ENCODE results near the gene CALCA. TPM values are rescaled to one million over a fixed set of nuclear protein-coding genes. Genes with fewer than 3 reads are reported as not detected.
"Not testable (repeated sequence)": the region's sequence is repeated elsewhere in the genome, so short reads cannot be mapped to it uniquely, and the experiment has no call there.

Gene CALCA
- polyA plus RNA-seq: 2.0 TPM
- long read RNA-seq, donor 1: 0 reads
- long read RNA-seq, donor 2, partial matches to known transcripts: 0 of 1 reads
- long read RNA-seq, donor 2, other reads (novel, unspliced or antisense): 0 of 1 reads
- long read RNA-seq, donor 3: 0 reads
- long read RNA-seq, donor 4: 0 reads
- long read RNA-seq, donor 5: 0 reads
- long read RNA-seq, donor 6, partial matches to known transcripts: 7 of 8 reads
- long read RNA-seq, donor 6, other reads (novel, unspliced or antisense): 0 of 8 reads
- long read RNA-seq, donor 7: 0 reads
- long read RNA-seq, donor 8: 0 reads
- long read RNA-seq, donor 9, partial matches to known transcripts: 5 of 5 reads
- long read RNA-seq, donor 9, other reads (novel, unspliced or antisense): 0 of 5 reads
- long read RNA-seq, donor 10: 0 reads
- long read RNA-seq, donor 11: 0 reads

GRCh38 chr11:14971865-14972580 lies at the start of gene CALCA:
TSS of gene CALCA (minus strand) at chr11:14972351. CDS start at chr11:14971192, 1,159 bp downstream.
- peak in 1 of 2 donors; percentile 11 for DNase-seq
- H3K27me3 ChIP-seq (ENCODE audit: control insufficient read depth, insufficient read depth, low read length): peaks cover 72% of the 10 kb centered on the region
- H3K36me3 ChIP-seq (ENCODE audit: control insufficient read depth, insufficient read depth, low read length): no peaks in the 10 kb centered on the region
- H3K9me3 ChIP-seq (ENCODE audit: control insufficient read depth, low read depth, low read length): no peaks in the 10 kb centered on the region
- H3K4me3 ChIP-seq (ENCODE audit: low read length): no peak within 1 kb of the TSS
- H3K27ac ChIP-seq (ENCODE audit: low read length): no peak within 1 kb of the TSS
- H3K4me1 ChIP-seq (ENCODE audit: control insufficient read depth, insufficient read depth, low read length): peaks cover 15% of the 10 kb centered on the region
- WGBS (ENCODE audit: insufficient coverage, low lambda C conversion rate): no CpG with 5 or more reads among the region's 40 CpGs

GRCh38 chr11:15016200-15016599 lies 44.0 kb upstream of the CALCA start:
- Histone ChIP-seq H3K4me3 (ENCODE audit: low read length) (no peak overlapping the region), H3K27ac (ENCODE audit: low read length) (no peak overlapping the region), H3K36me3 (ENCODE audit: control insufficient read depth, insufficient read depth, low read length) (no peaks in the 10 kb centered on the region), H3K9me3 (ENCODE audit: control insufficient read depth, low read depth, low read length) (no peaks in the 10 kb centered on the region), H3K27me3 (ENCODE audit: control insufficient read depth, insufficient read depth, low read length) (peaks cover 2% of the 10 kb centered on the region), H3K4me1 (ENCODE audit: control insufficient read depth, insufficient read depth, low read length) (no peaks in the 10 kb centered on the region)
- whole genome bisulfite sequencing (ENCODE audit: insufficient coverage, low lambda C conversion rate): no CpG with 5 or more reads among the region's 1 CpG
- DNase-seq: no peak

GRCh38 chr11:15011776-15012345 lies 39.7 kb upstream of the CALCA start:
- Histone ChIP-seq H3K4me1 (ENCODE audit: control insufficient read depth, insufficient read depth, low read length) (no peaks in the 10 kb centered on the region), H3K27me3 (ENCODE audit: control insufficient read depth, insufficient read depth, low read length) (peaks cover 2% of the 10 kb centered on the region), H3K9me3 (ENCODE audit: control insufficient read depth, low read depth, low read length) (no peaks in the 10 kb centered on the region), H3K27ac (ENCODE audit: low read length) (no peak overlapping the region), H3K36me3 (ENCODE audit: control insufficient read depth, insufficient read depth, low read length) (no peaks in the 10 kb centered on the region), H3K4me3 (ENCODE audit: low read length) (no peak overlapping the region)
- whole genome bisulfite sequencing (ENCODE audit: insufficient coverage, low lambda C conversion rate): no CpG with 5 or more reads among the region's 6 CpGs
- DNase-seq: no peak

GRCh38 chr11:15010865-15011264 lies 38.7 kb upstream of the CALCA start:
- Histone ChIP-seq H3K36me3 (ENCODE audit: control insufficient read depth, insufficient read depth, low read length) (no peaks in the 10 kb centered on the region), H3K4me1 (ENCODE audit: control insufficient read depth, insufficient read depth, low read length) (no peaks in the 10 kb centered on the region), H3K27ac (ENCODE audit: low read length) (no peak overlapping the region), H3K27me3 (ENCODE audit: control insufficient read depth, insufficient read depth, low read length) (peaks cover 2% of the 10 kb centered on the region), H3K4me3 (ENCODE audit: low read length) (no peak overlapping the region), H3K9me3 (ENCODE audit: control insufficient read depth, low read depth, low read length) (no peaks in the 10 kb centered on the region)
- no peak for DNase-seq

- Histone ChIP-seq H3K4me1 (ENCODE audit: control insufficient read depth, insufficient read depth, low read length) (no peaks in the 10 kb centered on the region), H3K36me3 (ENCODE audit: control insufficient read depth, insufficient read depth, low read length) (no peaks in the 10 kb centered on the region), H3K27ac (ENCODE audit: low read length) (no peak overlapping the region), H3K27me3 (ENCODE audit: control insufficient read depth, insufficient read depth, low read length) (no peaks in the 10 kb centered on the region), H3K9me3 (ENCODE audit: control insufficient read depth, low read depth, low read length) (no peaks in the 10 kb centered on the region), H3K4me3 (ENCODE audit: low read length) (no peak overlapping the region)
- WGBS (ENCODE audit: insufficient coverage, low lambda C conversion rate): no CpG with 5 or more reads among the region's 5 CpGs
- DNase-seq: peak in 1 of 2 donors; percentile 5
Measured at GRCh38 chr11:15006139-15006759, 34.1 kb upstream of the CALCA start.

GRCh38 chr11:14988133-14988532 lies 16.0 kb upstream of the CALCA start:
- not testable (repeated sequence) for H3K4me1 ChIP-seq (ENCODE audit: control insufficient read depth, insufficient read depth, low read length); DNase-seq; H3K9me3 ChIP-seq (ENCODE audit: control insufficient read depth, low read depth, low read length); H3K27me3 ChIP-seq (ENCODE audit: control insufficient read depth, insufficient read depth, low read length); H3K27ac ChIP-seq (ENCODE audit: low read length); H3K36me3 ChIP-seq (ENCODE audit: control insufficient read depth, insufficient read depth, low read length); H3K4me3 ChIP-seq (ENCODE audit: low read length)
- WGBS (ENCODE audit: insufficient coverage, low lambda C conversion rate): no CpG with 5 or more reads among the region's 3 CpGs

GRCh38 chr11:14981507-14981906 lies 9.4 kb upstream of the CALCA start:
- DNase-seq: no peak
- H3K4me3 ChIP-seq (ENCODE audit: low read length): no peak overlapping the region
- H3K27me3 ChIP-seq (ENCODE audit: control insufficient read depth, insufficient read depth, low read length): peaks cover 12% of the 10 kb centered on the region
- H3K27ac ChIP-seq (ENCODE audit: low read length): no peak overlapping the region
- H3K9me3 ChIP-seq (ENCODE audit: control insufficient read depth, low read depth, low read length): no peaks in the 10 kb centered on the region
- WGBS (ENCODE audit: insufficient coverage, low lambda C conversion rate): no CpG with 5 or more reads among the region's 1 CpG
- no peaks in the 10 kb centered on the region for H3K36me3 ChIP-seq (ENCODE audit: control insufficient read depth, insufficient read depth, low read length)
- H3K4me1 ChIP-seq (ENCODE audit: control insufficient read depth, insufficient read depth, low read length): no peaks in the 10 kb centered on the region

- H3K4me1 ChIP-seq (ENCODE audit: control insufficient read depth, insufficient read depth, low read length): no peaks in the 10 kb centered on the region
- H3K27me3 ChIP-seq (ENCODE audit: control insufficient read depth, insufficient read depth, low read length): peaks cover 18% of the 10 kb centered on the region
- no peaks in the 10 kb centered on the region for H3K36me3 ChIP-seq (ENCODE audit: control insufficient read depth, insufficient read depth, low read length)
- no peak for DNase-seq
- no peaks in the 10 kb centered on the region for H3K9me3 ChIP-seq (ENCODE audit: control insufficient read depth, low read depth, low read length)
- H3K27ac ChIP-seq (ENCODE audit: low read length): no peak overlapping the region
- WGBS (ENCODE audit: insufficient coverage, low lambda C conversion rate): no CpG with 5 or more reads among the region's 3 CpGs
- H3K4me3 ChIP-seq (ENCODE audit: low read length): no peak overlapping the region
Measured at GRCh38 chr11:14980854-14981253, 8.7 kb upstream of the CALCA start.

GRCh38 chr11:14977101-14977880 lies 5.1 kb upstream of the CALCA start:
- no CpG with 5 or more reads among the region's 1 CpG for WGBS (ENCODE audit: insufficient coverage, low lambda C conversion rate)
- H3K27me3 ChIP-seq (ENCODE audit: control insufficient read depth, insufficient read depth, low read length): peaks cover 49% of the 10 kb centered on the region
- no peak overlapping the region for H3K27ac ChIP-seq (ENCODE audit: low read length)
- no peak for DNase-seq
- no peaks in the 10 kb centered on the region for H3K9me3 ChIP-seq (ENCODE audit: control insufficient read depth, low read depth, low read length)
- H3K36me3 ChIP-seq (ENCODE audit: control insufficient read depth, insufficient read depth, low read length): no peaks in the 10 kb centered on the region
- H3K4me1 ChIP-seq (ENCODE audit: control insufficient read depth, insufficient read depth, low read length): peaks cover 10% of the 10 kb centered on the region
- no peak overlapping the region for H3K4me3 ChIP-seq (ENCODE audit: low read length)

- H3K9me3 ChIP-seq (ENCODE audit: control insufficient read depth, low read depth, low read length): no peaks in the 10 kb centered on the region
- no peak overlapping the region for H3K27ac ChIP-seq (ENCODE audit: low read length)
- no peaks in the 10 kb centered on the region for H3K36me3 ChIP-seq (ENCODE audit: control insufficient read depth, insufficient read depth, low read length)
- 0% methylated on average over 2 of the region's 12 CpGs for WGBS (ENCODE audit: insufficient coverage, low lambda C conversion rate)
- H3K4me3 ChIP-seq (ENCODE audit: low read length): no peak overlapping the region
- H3K27me3 ChIP-seq (ENCODE audit: control insufficient read depth, insufficient read depth, low read length): peaks cover 66% of the 10 kb centered on the region
- H3K4me1 ChIP-seq (ENCODE audit: control insufficient read depth, insufficient read depth, low read length): peaks cover 15% of the 10 kb centered on the region
- no peak for DNase-seq
Measured at GRCh38 chr11:14975252-14975587, 3.1 kb upstream of the CALCA start.
